B cell (primary cell): ENCODE measurements around the gene FAU. TPM values are rescaled to one million over a fixed set of nuclear protein-coding genes. Genes with fewer than 3 reads are reported as not detected.

Experiments used
- ATAC-seq: fragments of 200-7000 bp; cut with Tn5 transposase; one replicate; pipeline ENCODE4 v1.10.0; 2021; ENCODE audit warnings: low read depth, mild to moderate bottlenecking, moderate number of reproducible peaks, moderate library complexity
- CTCF ChIA-PET: fragments of 350-600 bp; sonication (Branson Sonifier 250); formaldehyde crosslinking; loops from one replicate; lab custom pipeline; 2021; ENCODE audit warnings: antibody characterized with exemption, inconsistent platforms; lab: Charles Lee
- POLR2A ChIA-PET: fragments of 350-600 bp; sonication (Branson Sonifier 250); formaldehyde crosslinking; loops from one replicate; lab custom pipeline; 2021; ENCODE audit warnings: antibody characterized with exemption; lab: Charles Lee
- DNase-seq: peaks from one replicate; pipeline ENCODE4 v3.0.0; 2013
- H2AFZ ChIP-seq: 2 replicates; pipeline ENCODE4 v1.6.1; 2012; ENCODE audit warnings: mild to moderate bottlenecking, low read depth, low read length; ENCODE audit not compliant: insufficient read depth, poor library complexity, severe bottlenecking
- H3K27ac ChIP-seq, 2 donors: 1 replicate in 1 of 2; 2 replicates in 1 of 2; pipeline ENCODE4 v1.5.1; 2012 to 2013; ENCODE audit warnings: low read length in 2 of 2, mild to moderate bottlenecking in 2 of 2, moderate library complexity in 1 of 2
- H3K27me3 ChIP-seq, 4 experiments: fragments of 200-600 bp in 1 of 4; sonication (generic) in 1 of 4; replicated peaks in 1 of 4; 1 replicate in 2 of 4; 2 replicates in 2 of 4; pipeline versions ENCODE4 v1.6.1 to v1.7.0; 2013 to 2016; ENCODE audit warnings: low read length in 3 of 4, mild to moderate bottlenecking in 2 of 4, mixed read lengths in 1 of 4, moderate library complexity in 1 of 4; ENCODE audit not compliant: insufficient read depth in 4 of 4, control insufficient read depth in 3 of 4; ENCODE audit errors: control extremely low read depth in 1 of 4
- H3K36me3 ChIP-seq, 2 experiments: replicated peaks in 1 of 2; 1 replicate in 1 of 2; 2 replicates in 1 of 2; pipeline versions ENCODE4 v1.6.1 to v1.7.1; 2013; ENCODE audit warnings: low read length in 1 of 2; ENCODE audit not compliant: insufficient read depth in 2 of 2, control insufficient read depth in 1 of 2; ENCODE audit errors: control extremely low read depth in 1 of 2, extremely low read depth in 1 of 2
- H3K4me1 ChIP-seq, 2 donors: fragments of 200-600 bp in 1 of 2; sonication (generic) in 1 of 2; 1 replicate in 1 of 2; 2 replicates in 1 of 2; pipeline versions ENCODE4 v1.5.1 to v1.6.1; 2013 to 2017; ENCODE audit warnings: low read length in 2 of 2; ENCODE audit not compliant: control insufficient read depth in 2 of 2, insufficient read depth in 2 of 2
- H3K4me2 ChIP-seq: replicated peaks from 2 replicates; pipeline ENCODE3; 2012; ENCODE audit warnings: mild to moderate bottlenecking, low read depth, low read length; ENCODE audit not compliant: poor library complexity, severe bottlenecking
- H3K4me3 ChIP-seq, 5 experiments: fragments of 200-600 bp in 1 of 5; sonication (generic) in 1 of 5; 1 replicate in 3 of 5; 2 replicates in 2 of 5; pipeline versions ENCODE4 v1.5.1 to v1.7.0; 2011 to 2016; ENCODE audit warnings: low read length in 4 of 5, mild to moderate bottlenecking in 4 of 5, low read depth in 2 of 5, control low read depth in 1 of 5, moderate library complexity in 1 of 5; ENCODE audit not compliant: insufficient read depth in 1 of 5; ENCODE audit errors: control extremely low read depth in 1 of 5, extremely low read depth in 1 of 5
- H3K79me2 ChIP-seq: fragments of 200-600 bp; sonication (generic); one replicate; pipeline ENCODE4 v1.6.0; 2016; ENCODE audit warnings: low read length; ENCODE audit not compliant: control insufficient read depth, insufficient read depth
- H3K9ac ChIP-seq: fragments of 200-600 bp; sonication (generic); 2 replicates; pipeline ENCODE4 v1.6.1; 2017; ENCODE audit warnings: mild to moderate bottlenecking, low read length, moderate library complexity
- H3K9me3 ChIP-seq, 3 donors: one replicate each; pipeline versions ENCODE4 v1.6.1 to v1.7.1; 2013; ENCODE audit warnings: low read length in 2 of 3; ENCODE audit not compliant: control insufficient read depth in 2 of 3, insufficient read depth in 1 of 3; ENCODE audit errors: control extremely low read depth in 1 of 3
- H4K20me1 ChIP-seq: 2 replicates; pipeline ENCODE4 v1.6.0; 2012; ENCODE audit warnings: mild to moderate bottlenecking, low read length; ENCODE audit not compliant: insufficient read depth, control insufficient read depth, poor library complexity, severe bottlenecking
- H3K27ac Mint-ChIP-seq: one replicate; pipeline ENCODE4 v1.8.0; 2021; ENCODE audit warnings: mixed read lengths
- H3K27me3 Mint-ChIP-seq: one replicate; pipeline ENCODE4 v1.8.0; 2021; ENCODE audit warnings: mixed read lengths
- H3K4me1 Mint-ChIP-seq: one replicate; pipeline ENCODE4 v1.8.0; 2021; ENCODE audit warnings: mixed read lengths
- H3K4me3 Mint-ChIP-seq: one replicate; pipeline ENCODE4 v1.8.0; 2021; ENCODE audit warnings: mixed read lengths
- H3K9me3 Mint-ChIP-seq: one replicate; pipeline ENCODE4 v1.8.0; 2022; ENCODE audit warnings: mixed read lengths; ENCODE audit not compliant: insufficient read depth
- EZH2 ChIP-seq: IDR thresholded peaks from 2 replicates; pipeline ENCODE4 v1.6.1; 2012; ENCODE audit warnings: borderline replicate concordance, low read depth, mild to moderate bottlenecking, moderate library complexity, low read length; ENCODE audit not compliant: insufficient read depth, poor library complexity, severe bottlenecking
- WGBS: methylation state at CpG from one replicate; pipeline ENCODE4 v1.1.5; 2013; ENCODE audit warnings: missing lambda C conversion rate; ENCODE audit not compliant: insufficient coverage; 5-methylcytosine and 5-hydroxymethylcytosine counted together
- intact Hi-C: fragments of 100-400 bp; cut with micrococcal nuclease; formaldehyde crosslinking; loops from one replicate; pipeline ENCODE4 v1.10.0; 2022
- polyA plus RNA-seq: library from polyadenylated mRNA; depleted of rRNA; stranded (reverse); fragments of >200 nt; gene quantifications from 2 replicates; pipeline ENCODE4 v1.2.3, GENCODE V29; 2012
- total RNA-seq, 2 donors: library from RNA; stranded (reverse); fragments of 120-200 nt in 1 of 2; gene quantifications; 1 replicate in 1 of 2; 2 replicates in 1 of 2; pipeline versions ENCODE4 v1.2.3 to v1.2.4, GENCODE V29; 2013 to 2022
- TF ChIP-seq, protein P1 (sequence below): fragments of 200-600 bp; IDR thresholded peaks from one replicate; pipeline ENCODE4 v1.8.0; 2022; ENCODE audit warnings: antibody characterized with exemption, mild to moderate bottlenecking

The FAU gene
- total and polyA plus RNA-seq, 2 donors (not counting 1 experiment from before 2014, with no cell fraction given) = 1,318 to 1,559 TPM

DNA sequence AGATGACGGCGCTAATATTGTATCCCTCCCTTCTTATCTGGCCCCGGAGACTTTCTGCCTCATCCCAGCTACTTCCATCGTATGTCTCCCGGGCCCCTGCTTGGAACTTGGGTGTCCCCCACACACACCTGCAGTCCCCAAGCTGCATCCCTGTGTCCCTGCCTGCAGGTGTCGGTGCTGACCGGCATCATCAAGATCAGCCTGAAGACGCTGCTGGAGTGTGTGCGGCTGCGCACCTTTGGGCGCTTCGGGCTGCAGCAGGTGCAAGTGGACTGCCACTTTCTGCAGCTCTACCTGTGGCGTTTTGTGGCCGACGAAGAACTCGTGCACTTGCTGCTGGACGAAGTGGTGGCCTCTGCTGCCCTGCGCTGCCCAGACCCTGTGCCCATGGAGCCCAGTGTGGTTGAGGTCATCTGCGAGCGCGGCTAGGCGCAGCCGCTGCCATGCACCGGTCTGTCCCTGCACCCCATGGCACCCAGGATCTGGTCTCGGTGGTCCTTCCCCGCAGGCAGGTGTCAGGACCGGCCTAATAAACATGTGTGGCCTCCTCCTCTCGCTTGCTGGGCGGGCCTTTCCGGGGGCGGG lies 10.7 kb downstream of the FAU start:
- DNase-seq = no peak
- WGBS = 68% methylated on average over 31 of the region's 31 CpGs
- Mint-ChIP-seq H3K9me3 (no peaks in the 10 kb centered on the region), H3K4me3 (peak overlapping the region; percentile 89), H3K4me1 (peaks cover 49% of the 10 kb centered on the region), H3K27me3 (no peaks in the 10 kb centered on the region), H3K27ac (peak overlapping the region; percentile 84)
- Histone ChIP-seq H3K79me2 (peaks cover 50% of the 10 kb centered on the region), H3K27me3 (no peaks in the 10 kb centered on the region), H3K9ac (peak overlapping the region; percentile 80), H4K20me1 (peaks cover 43% of the 10 kb centered on the region), H3K4me1 (peaks cover 22 to 45% of the 10 kb centered on the region in 2 donors), H3K4me3 (peak overlapping the region in 2 of 5 experiments; percentile 58 to 75), H3K4me2 (peak overlapping the region; percentile 99), H2AFZ (peak overlapping the region; percentile 64), H3K36me3 (peaks cover 0 to 33% of the 10 kb centered on the region in 2 experiments), H3K27ac (peak overlapping the region in 1 of 2 donors; percentile 16), H3K9me3 (no peaks in the 10 kb centered on the region)
- TF ChIP-seq EZH2 = no peak
- TF ChIP-seq, protein P1, sequence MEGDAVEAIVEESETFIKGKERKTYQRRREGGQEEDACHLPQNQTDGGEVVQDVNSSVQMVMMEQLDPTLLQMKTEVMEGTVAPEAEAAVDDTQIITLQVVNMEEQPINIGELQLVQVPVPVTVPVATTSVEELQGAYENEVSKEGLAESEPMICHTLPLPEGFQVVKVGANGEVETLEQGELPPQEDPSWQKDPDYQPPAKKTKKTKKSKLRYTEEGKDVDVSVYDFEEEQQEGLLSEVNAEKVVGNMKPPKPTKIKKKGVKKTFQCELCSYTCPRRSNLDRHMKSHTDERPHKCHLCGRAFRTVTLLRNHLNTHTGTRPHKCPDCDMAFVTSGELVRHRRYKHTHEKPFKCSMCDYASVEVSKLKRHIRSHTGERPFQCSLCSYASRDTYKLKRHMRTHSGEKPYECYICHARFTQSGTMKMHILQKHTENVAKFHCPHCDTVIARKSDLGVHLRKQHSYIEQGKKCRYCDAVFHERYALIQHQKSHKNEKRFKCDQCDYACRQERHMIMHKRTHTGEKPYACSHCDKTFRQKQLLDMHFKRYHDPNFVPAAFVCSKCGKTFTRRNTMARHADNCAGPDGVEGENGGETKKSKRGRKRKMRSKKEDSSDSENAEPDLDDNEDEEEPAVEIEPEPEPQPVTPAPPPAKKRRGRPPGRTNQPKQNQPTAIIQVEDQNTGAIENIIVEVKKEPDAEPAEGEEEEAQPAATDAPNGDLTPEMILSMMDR = no peak
- intact Hi-C loops = loop anchor here (2.0 to 10.0 kb wide), 7 partner anchors 70 to 504 kb away; partner anchors contain the start of genes ATG2A, CDC42BPG, CDC42EP2 and MAP3K11
- ChIA-PET CTCF (interaction anchor here (0.5 to 7.7 kb wide), 33 partner anchors 9 to 422 kb away, joined by 3 to 118 read pairs (median 5); partner anchors contain the start of genes ARL2, CAPN1, CDCA5 and FAU), POLR2A (interaction anchor here (0.9 to 3.6 kb wide), 10 partner anchors 10 to 263 kb away, joined by 3 to 27 read pairs (median 8); partner anchors contain the start of genes ARL2, CAPN1, DPF2 and FAU)
- no peak for ATAC-seq
